Nephron progenitor cell (in vitro differentiated cells): ENCODE measurements around the gene MCRIP1.
A peak's percentile ranks its signal among the peaks of the same experiment; 100 is the strongest.

Experiments used
- DNase-seq: peaks from one replicate; pipeline ENCODE4 v3.0.0; 2021
- H3K27ac Mint-ChIP-seq: 2 replicates; pipeline ENCODE4 v1.8.0; 2021; ENCODE audit warnings: mild to moderate bottlenecking, moderate library complexity, mixed read lengths
- H3K27me3 Mint-ChIP-seq: 2 replicates; pipeline ENCODE4 v1.8.0; 2021; ENCODE audit warnings: mild to moderate bottlenecking, low read depth, mixed read lengths; ENCODE audit not compliant: poor library complexity
- H3K36me3 Mint-ChIP-seq: 2 replicates; pipeline ENCODE4 v1.8.0; 2021; ENCODE audit warnings: low read depth, mixed read lengths
- H3K4me1 Mint-ChIP-seq: 2 replicates; pipeline ENCODE4 v1.8.0; 2021; ENCODE audit warnings: mixed read lengths
- H3K4me3 Mint-ChIP-seq: 2 replicates; pipeline ENCODE4 v1.8.0; 2021; ENCODE audit warnings: mild to moderate bottlenecking, moderate library complexity, mixed read lengths
- H3K9me3 Mint-ChIP-seq: 2 replicates; pipeline ENCODE4 v1.8.0; 2021; ENCODE audit warnings: mild to moderate bottlenecking, moderate library complexity, mixed read lengths
- CTCF ChIP-seq: fragments of 200-600 bp; sonication (generic); IDR thresholded peaks from 2 replicates; pipeline ENCODE4 v1.5.0; 2021; ENCODE audit warnings: antibody characterized with exemption

The MCRIP1 gene

GRCh38 chr17:81821603-81822311 is 11.3 kb downstream of the MCRIP1 start:
- DNase-seq = peak; percentile 56
- Mint-ChIP-seq H3K9me3 (no peaks in the 10 kb centered on the region), H3K4me1 (peaks cover 20% of the 10 kb centered on the region), H3K4me3 (no peak overlapping the region), H3K27me3 (peaks cover 5% of the 10 kb centered on the region), H3K27ac (no peak overlapping the region), H3K36me3 (no peaks in the 10 kb centered on the region)
- peak; percentile 25 for TF ChIP-seq CTCF

- Mint-ChIP-seq H3K27ac (no peak overlapping the region), H3K4me1 (peaks cover 18% of the 10 kb centered on the region), H3K9me3 (no peaks in the 10 kb centered on the region), H3K4me3 (no peak overlapping the region), H3K27me3 (peaks cover 10% of the 10 kb centered on the region), H3K36me3 (no peaks in the 10 kb centered on the region)
- TF ChIP-seq CTCF = no peak
- no peak for DNase-seq
Measured at GRCh38 chr17:81821147-81821546, 11.9 kb downstream of the MCRIP1 start.

GRCh38 chr17:81819708-81820107 is 13.4 kb downstream of the MCRIP1 start:
- Mint-ChIP-seq H3K4me3 (no peak overlapping the region), H3K27ac (no peak overlapping the region), H3K36me3 (no peaks in the 10 kb centered on the region), H3K9me3 (no peaks in the 10 kb centered on the region), H3K27me3 (peaks cover 10% of the 10 kb centered on the region), H3K4me1 (peaks cover 12% of the 10 kb centered on the region)
- DNase-seq = no peak
- TF ChIP-seq CTCF = no peak

- peaks cover 7% of the 10 kb centered on the region for H3K4me1 Mint-ChIP-seq
- H3K9me3 Mint-ChIP-seq = no peaks in the 10 kb centered on the region
- TF ChIP-seq CTCF = no peak
- no peaks in the 10 kb centered on the region for H3K36me3 Mint-ChIP-seq
- H3K27me3 Mint-ChIP-seq = peaks cover 10% of the 10 kb centered on the region
- no peak overlapping the region for H3K4me3 Mint-ChIP-seq
- no peak for DNase-seq
- peak overlapping the region; percentile 24 for H3K27ac Mint-ChIP-seq
Measured at GRCh38 chr17:81817758-81818147, 15.3 kb downstream of the MCRIP1 start.

GRCh38 chr17:81815646-81815986 is 17.5 kb downstream of the MCRIP1 start:
- no peak overlapping the region for H3K27ac Mint-ChIP-seq
- no peaks in the 10 kb centered on the region for H3K9me3 Mint-ChIP-seq
- peaks cover 10% of the 10 kb centered on the region for H3K27me3 Mint-ChIP-seq
- no peak overlapping the region for H3K4me3 Mint-ChIP-seq
- no peak for DNase-seq
- TF ChIP-seq CTCF = no peak
- H3K36me3 Mint-ChIP-seq = no peaks in the 10 kb centered on the region
- H3K4me1 Mint-ChIP-seq = peaks cover 7% of the 10 kb centered on the region
